Measurements from ENCODE around the gene PRSS23. TPM values are rescaled to one million over a fixed set of nuclear protein-coding genes. Genes with fewer than 3 reads are reported as not detected.

The PRSS23 gene
- total and polyA plus RNA-seq, 2 donors (not counting 3 experiments of a cell fraction or from before 2014, with no cell fraction given) = 146 to 278 TPM

GRCh38 chr11:86809561-86809960, 9.2 kb downstream of the PRSS23 start:
- Histone ChIP-seq H3K79me2 (ENCODE audit: control insufficient read depth, insufficient read depth, low read length) (peaks cover 75% of the 10 kb centered on the region), H3K27ac (ENCODE audit: insufficient read depth, low read depth, low read length) (no peak overlapping the region), H2AFZ (ENCODE audit: low read depth, low read length) (no peak overlapping the region), H3K9me3 (replicated peaks; ENCODE audit: control insufficient read depth, insufficient read depth, low read length) (no peaks in the 10 kb centered on the region), H4K20me1 (replicated peaks; ENCODE audit: control insufficient read depth, extremely low read depth, insufficient read depth, low read length) (no peaks in the 10 kb centered on the region), H3K4me3 (replicated peaks in 1 of 3; ENCODE audit: insufficient read depth in 1 of 3, low read depth in 1 of 3, low read length in 3 of 3) (no peak overlapping the region), H3K27me3 (ENCODE audit: control insufficient read depth in 2 of 2, insufficient read depth in 2 of 2, low read length in 2 of 2) (no peaks in the 10 kb centered on the region), H3K4me2 (ENCODE audit: insufficient read depth, low read length) (no peak overlapping the region), H3K9ac (replicated peaks; ENCODE audit: extremely low read depth, insufficient read depth, low read length) (no peak overlapping the region), H3K9me1 (replicated peaks; ENCODE audit: control insufficient read depth, extremely low read depth, insufficient read depth, low read length) (no peaks in the 10 kb centered on the region), H3K36me3 (ENCODE audit: control insufficient read depth in 2 of 2, extremely low read depth in 1 of 2, insufficient read depth in 2 of 2, low read length in 2 of 2) (peaks cover 10 to 23% of the 10 kb centered on the region in 2 experiments), H3K4me1 (ENCODE audit: control insufficient read depth, extremely low read depth, insufficient read depth, low read length) (peaks cover 32% of the 10 kb centered on the region)
- dilution Hi-C loops (cut with MboI; ENCODE audit: extremely low pct_ligation_motif_present, low sequenced_read_pairs) = no loop called here
- intact Hi-C loops (cut with micrococcal nuclease) = no loop called here
- TF ChIP-seq POLR2AphosphoS5 (IDR thresholded peaks at IDR 0.05; ENCODE audit: insufficient read depth, low read depth, low read length) (no peak), POLR2A (IDR thresholded peaks at IDR 0.05; ENCODE audit: low read depth, low read length) (no peak), JUN (IDR thresholded peaks at IDR 0.05; ENCODE audit: borderline replicate concordance, insufficient read depth, insufficient read length, low read depth) (no peak), EZH2 (IDR thresholded peaks at IDR 0.05; ENCODE audit: borderline replicate concordance, low read depth, low read length, severe bottlenecking) (no peak), MAX (IDR thresholded peaks at IDR 0.05; ENCODE audit: insufficient read depth, insufficient read length) (no peak), GATA2 (IDR thresholded peaks at IDR 0.05; ENCODE audit: insufficient read depth, insufficient read length, low read depth, low read length) (no peak), MYC (IDR thresholded peaks at IDR 0.05; ENCODE audit: low read depth, low read length) (no peak), FOS (IDR thresholded peaks at IDR 0.05; ENCODE audit: borderline replicate concordance, insufficient read depth, low read length) (no peak)
- FAIRE-seq (no peak), DNase-seq (ENCODE audit: low read depth, low spot score) (no peak)
- BruUV-seq (replicated peaks) = no TSS peak
- CTCF ChIA-PET = no interaction called here
- POLR2A ChIA-PET = no interaction called here

- no peak for TF ChIP-seq EZH2 (IDR thresholded peaks at IDR 0.05; ENCODE audit: borderline replicate concordance, low read depth, low read length, severe bottlenecking)
- peak; percentile 34 for TF ChIP-seq POLR2AphosphoS5 (IDR thresholded peaks at IDR 0.05; ENCODE audit: insufficient read depth, low read depth, low read length)
- TF ChIP-seq GATA2 (IDR thresholded peaks at IDR 0.05; ENCODE audit: insufficient read depth, insufficient read length, low read depth, low read length) = no peak
- TF ChIP-seq MAX (IDR thresholded peaks at IDR 0.05; ENCODE audit: insufficient read depth, insufficient read length) = no peak
- TF ChIP-seq JUN (IDR thresholded peaks at IDR 0.05; ENCODE audit: borderline replicate concordance, insufficient read depth, insufficient read length, low read depth) = no peak
- TF ChIP-seq FOS (IDR thresholded peaks at IDR 0.05; ENCODE audit: borderline replicate concordance, insufficient read depth, low read length) = no peak
- no peaks in the 10 kb centered on the region for H3K9me1 ChIP-seq (replicated peaks; ENCODE audit: control insufficient read depth, extremely low read depth, insufficient read depth, low read length)
- H3K9ac ChIP-seq (replicated peaks; ENCODE audit: extremely low read depth, insufficient read depth, low read length) = no peak overlapping the region
- H3K9me3 ChIP-seq (replicated peaks; ENCODE audit: control insufficient read depth, insufficient read depth, low read length) = no peaks in the 10 kb centered on the region
- DNase-seq (ENCODE audit: low read depth, low spot score) = no peak
- H3K4me1 ChIP-seq (ENCODE audit: control insufficient read depth, extremely low read depth, insufficient read depth, low read length) = peaks cover 32% of the 10 kb centered on the region
- peaks cover 71% of the 10 kb centered on the region for H3K79me2 ChIP-seq (ENCODE audit: control insufficient read depth, insufficient read depth, low read length)
- H3K4me3 ChIP-seq (replicated peaks in 1 of 3; ENCODE audit: insufficient read depth in 1 of 3, low read depth in 1 of 3, low read length in 3 of 3) = no peak overlapping the region
- POLR2A ChIA-PET = no interaction called here
- BruUV-seq (replicated peaks) = no TSS peak
- no peak overlapping the region for H2AFZ ChIP-seq (ENCODE audit: low read depth, low read length)
- CTCF ChIA-PET = no interaction called here
- H4K20me1 ChIP-seq (replicated peaks; ENCODE audit: control insufficient read depth, extremely low read depth, insufficient read depth, low read length) = no peaks in the 10 kb centered on the region
- dilution Hi-C loops (cut with MboI; ENCODE audit: extremely low pct_ligation_motif_present, low sequenced_read_pairs) (no loop called here), intact Hi-C loops (cut with micrococcal nuclease) (no loop called here)
- H3K36me3 ChIP-seq (ENCODE audit: control insufficient read depth in 2 of 2, extremely low read depth in 1 of 2, insufficient read depth in 2 of 2, low read length in 2 of 2) = peaks cover 10 to 23% of the 10 kb centered on the region in 2 experiments
- H3K4me2 ChIP-seq (ENCODE audit: insufficient read depth, low read length) = no peak overlapping the region
- no peak overlapping the region for H3K27ac ChIP-seq (ENCODE audit: insufficient read depth, low read depth, low read length)
- FAIRE-seq = no peak
- no peaks in the 10 kb centered on the region for H3K27me3 ChIP-seq (ENCODE audit: control insufficient read depth in 2 of 2, insufficient read depth in 2 of 2, low read length in 2 of 2)
These were observed 9.9 kb downstream of the PRSS23 start for GRCh38 chr11:86810288-86810687.

Measured in endothelial cell of umbilical vein (primary cell).